Fibroblast of skin of right quadriceps (primary cell): ENCODE data around the gene ZNF254.
"Not testable (repeated sequence)": the region's sequence is repeated elsewhere in the genome, so short reads cannot be mapped to it uniquely, and the experiment has no call there.

Experiments
- DNase-seq: peaks from one replicate; pipeline ENCODE4 v3.0.0-alpha.2; 2013

ZNF254 gene

GRCh38 chr19:24086974-24087595 is at the start of gene ZNF254:
Gene ZNF254 (plus strand): TSS chr19:24087187. CDS start chr19:24087308, 121 bp downstream.
- DNase-seq = peak; percentile 95

- no peak for DNase-seq
Measured at GRCh38 chr19:24040621-24041020, 46.4 kb upstream of the ZNF254 start.

DNA sequence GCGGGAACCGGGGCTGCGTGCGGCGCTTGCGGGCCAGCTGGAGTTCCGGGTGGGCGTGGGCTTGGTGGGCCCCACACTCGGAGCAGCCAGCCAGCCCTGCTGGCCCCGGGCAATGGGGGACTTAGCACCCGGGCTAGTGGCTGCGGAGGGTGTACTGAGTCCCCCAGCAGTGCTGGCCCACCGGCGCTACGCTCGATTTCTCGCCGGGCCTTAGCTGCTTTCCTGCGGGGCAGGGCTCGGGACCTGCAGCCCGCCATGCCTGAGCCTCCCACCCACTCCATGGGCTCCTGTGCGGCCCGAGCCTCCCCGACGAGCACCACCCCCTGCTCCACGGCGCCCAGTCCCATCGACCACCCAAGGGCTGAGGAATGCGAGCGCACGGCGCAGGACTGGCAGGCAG is 45.7 kb upstream of the ZNF254 start:
- DNase-seq = not testable (repeated sequence)

DNA sequence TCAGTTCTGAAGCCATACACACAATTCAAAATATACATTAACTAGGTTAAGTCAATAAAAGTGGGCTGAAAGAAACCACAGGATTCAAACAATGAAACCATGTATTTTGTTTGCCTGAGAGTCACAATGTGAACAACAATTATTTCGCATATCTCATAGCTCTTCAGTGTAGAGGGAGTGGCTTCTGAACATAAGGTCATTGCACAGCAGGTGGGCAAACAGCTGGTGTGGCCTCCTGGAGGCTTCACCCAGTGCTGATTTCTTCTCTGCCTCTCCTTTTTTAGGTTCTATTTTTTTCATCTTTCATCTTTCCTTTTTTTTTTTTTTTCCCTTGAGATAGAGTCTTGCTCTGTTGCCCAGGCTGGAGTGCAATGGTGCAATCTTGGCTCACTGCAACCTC is 40.4 kb upstream of the ZNF254 start:
- no peak for DNase-seq

- DNase-seq = no peak
Measured at GRCh38 chr19:24048261-24048660, 38.7 kb upstream of the ZNF254 start.

DNA sequence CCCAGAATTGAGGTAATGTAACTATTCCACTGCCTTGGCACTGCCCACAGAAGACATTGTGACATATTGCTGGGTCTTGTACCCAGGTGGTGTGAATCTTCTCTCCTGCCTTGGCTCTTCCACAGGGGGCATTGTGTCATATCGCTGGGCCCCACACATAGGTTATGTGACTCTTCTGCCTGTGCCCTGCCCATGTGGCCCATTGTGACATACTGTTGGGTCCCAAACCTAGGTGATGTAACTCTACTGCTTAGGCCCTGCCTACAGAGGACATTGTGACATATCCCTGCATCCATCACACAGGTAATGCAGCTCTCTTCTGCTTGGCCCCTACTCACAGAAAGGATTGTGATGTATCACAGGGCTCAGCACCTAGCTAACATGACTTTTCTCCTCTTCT is 37.5 kb upstream of the ZNF254 start:
- DNase-seq = no peak

DNA sequence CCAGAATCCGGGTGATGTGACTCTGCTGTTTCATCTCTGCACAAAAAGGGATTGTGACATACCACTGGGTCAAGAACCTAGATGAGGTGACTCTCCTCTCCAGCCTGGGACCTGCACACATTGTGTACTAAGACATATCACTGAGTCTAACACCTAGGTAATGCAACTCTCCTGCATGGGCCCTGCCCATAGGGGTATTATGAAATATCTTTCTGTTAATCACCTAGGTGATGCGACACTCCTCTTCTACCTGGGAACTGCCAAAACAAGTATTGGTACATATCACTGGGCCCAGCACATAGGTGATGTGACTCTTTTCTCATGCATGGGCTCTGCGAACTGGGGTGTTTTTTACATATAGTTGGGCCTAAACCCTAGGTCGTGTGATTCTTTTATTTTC is 35.5 kb upstream of the ZNF254 start:
- DNase-seq = no peak

DNA sequence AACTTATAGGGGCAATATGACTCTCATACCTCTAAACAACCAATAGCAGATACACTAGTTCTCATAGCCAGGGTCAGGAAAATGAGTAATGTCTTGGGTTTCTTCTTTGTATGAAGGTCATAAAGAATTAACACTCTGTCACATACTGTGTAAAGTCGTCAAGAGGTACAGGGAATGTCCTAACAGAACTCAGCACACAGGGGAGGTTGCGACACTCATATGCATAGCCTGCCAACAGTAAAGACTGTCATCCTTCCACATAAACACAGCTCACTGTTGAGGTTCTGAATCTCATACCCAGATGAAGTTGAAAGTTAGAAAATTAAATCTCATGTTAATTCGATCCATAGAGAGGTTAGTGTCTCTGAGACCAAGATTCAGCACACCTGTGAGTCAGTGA is 34.2 kb upstream of the ZNF254 start:
- DNase-seq = peak; percentile 8

GRCh38 chr19:24053601-24054000 is 33.4 kb upstream of the ZNF254 start:
- no peak for DNase-seq

GRCh38 chr19:24054044-24054935 is 32.7 kb upstream of the ZNF254 start:
- peak; percentile 82 for DNase-seq

GRCh38 chr19:24055548-24055947 is 31.4 kb upstream of the ZNF254 start:
- no peak for DNase-seq

- DNase-seq = no peak
Measured at GRCh38 chr19:24057144-24057543, 29.8 kb upstream of the ZNF254 start.

DNA sequence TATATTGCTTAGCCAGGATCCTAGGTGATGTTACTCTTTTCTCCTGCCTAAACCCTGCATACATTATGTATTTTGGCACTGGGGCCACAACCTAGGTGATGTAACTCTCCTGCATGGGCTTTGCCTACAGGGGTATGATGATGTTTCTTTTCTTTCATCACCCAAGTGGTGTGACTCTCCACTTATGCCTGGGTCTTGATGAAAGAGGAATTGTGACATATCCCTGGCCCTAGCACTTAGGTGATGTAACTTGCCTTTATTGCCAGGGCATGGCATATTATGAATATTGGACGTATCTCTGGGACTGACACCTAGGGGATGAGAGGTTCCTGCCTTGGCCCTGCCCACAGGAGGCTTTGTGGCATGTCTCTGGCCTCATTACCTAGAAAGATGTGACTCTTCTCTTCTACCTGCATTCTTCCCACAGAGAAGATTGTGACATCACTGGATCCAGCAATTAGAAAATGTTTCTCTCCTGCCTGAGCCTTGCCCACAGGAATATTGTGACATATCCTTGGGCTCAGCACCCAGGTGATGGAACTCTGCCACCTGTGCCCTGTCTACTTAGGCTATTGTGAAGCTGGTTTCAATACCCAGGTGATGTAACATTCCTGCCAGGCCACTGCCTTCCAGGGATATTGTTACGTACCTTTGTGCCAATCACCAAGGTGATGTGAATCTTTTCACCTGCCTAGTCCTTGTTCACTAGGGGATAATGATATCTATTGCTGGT is 27.3 kb upstream of the ZNF254 start:
- no peak for DNase-seq

DNA sequence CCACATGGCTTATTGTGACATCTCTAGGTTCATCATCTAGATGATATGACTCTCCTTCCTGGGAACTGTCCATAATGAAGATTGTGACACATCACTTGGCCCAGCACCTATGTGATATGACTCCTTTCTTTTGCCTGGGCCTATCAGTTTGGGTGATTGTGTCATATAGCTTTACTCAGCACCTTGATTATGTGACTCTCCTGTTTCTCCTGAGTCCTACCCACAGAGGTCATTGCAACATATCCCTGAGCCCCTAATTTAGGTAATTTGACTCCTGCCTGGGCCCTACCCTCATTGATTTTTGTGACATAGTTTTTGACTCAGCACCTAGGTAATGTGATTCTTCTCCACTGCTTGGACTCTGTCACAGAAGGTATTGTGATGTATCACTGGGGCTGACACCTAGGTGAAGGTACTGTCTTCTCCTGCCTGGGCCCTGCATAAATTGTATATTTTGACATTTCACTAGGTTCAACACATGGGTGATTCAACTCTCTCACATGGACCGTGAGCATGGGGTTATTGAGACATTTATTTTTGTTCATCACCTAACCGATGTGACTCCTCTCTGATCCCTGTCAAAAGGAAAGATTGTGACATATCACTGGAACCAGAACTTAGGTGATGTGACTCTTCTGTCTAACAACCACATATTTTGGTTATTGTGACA is 26.2 kb upstream of the ZNF254 start:
- DNase-seq = no peak

- DNase-seq = no peak
Measured at GRCh38 chr19:24062190-24062589, 24.8 kb upstream of the ZNF254 start.

DNA sequence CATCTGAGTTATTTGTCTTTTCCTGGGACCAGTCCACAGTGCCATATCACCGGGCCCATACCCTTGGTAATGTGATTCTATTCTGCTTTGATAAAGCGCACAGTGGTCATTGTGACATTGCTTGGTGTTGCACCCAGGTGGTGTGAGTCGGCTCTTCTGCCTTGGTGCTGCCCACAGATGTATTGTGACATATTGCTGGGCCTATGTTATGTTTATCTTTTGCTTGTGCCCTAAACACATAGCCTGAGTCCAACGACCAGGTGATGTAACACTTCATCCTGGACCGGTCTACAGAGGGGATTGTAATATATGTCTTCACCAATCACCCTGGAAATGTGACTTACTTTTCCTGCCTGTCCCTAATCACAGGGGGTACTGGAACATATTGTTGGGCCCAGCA is 23.7 kb upstream of the ZNF254 start:
- DNase-seq = no peak

DNA sequence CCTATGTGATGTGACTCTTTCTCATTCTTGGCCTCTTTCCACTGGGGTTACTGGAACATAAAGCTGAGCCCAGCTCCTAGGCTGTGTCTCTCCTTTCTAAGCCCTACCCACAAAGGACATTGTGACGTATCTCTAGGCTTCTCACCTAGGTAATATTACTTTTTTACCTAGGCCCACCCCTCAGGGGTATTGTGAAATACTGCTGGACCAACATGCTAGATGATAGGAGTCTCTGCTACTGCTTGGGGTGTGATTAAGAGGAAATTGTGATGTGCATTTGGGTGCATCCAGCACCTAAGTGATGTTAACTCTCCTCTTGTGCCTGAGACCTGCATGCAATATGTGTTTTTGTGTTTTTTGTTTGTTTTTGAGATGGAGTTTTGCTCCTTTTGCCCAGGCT is 22.8 kb upstream of the ZNF254 start:
- no peak for DNase-seq

DNA sequence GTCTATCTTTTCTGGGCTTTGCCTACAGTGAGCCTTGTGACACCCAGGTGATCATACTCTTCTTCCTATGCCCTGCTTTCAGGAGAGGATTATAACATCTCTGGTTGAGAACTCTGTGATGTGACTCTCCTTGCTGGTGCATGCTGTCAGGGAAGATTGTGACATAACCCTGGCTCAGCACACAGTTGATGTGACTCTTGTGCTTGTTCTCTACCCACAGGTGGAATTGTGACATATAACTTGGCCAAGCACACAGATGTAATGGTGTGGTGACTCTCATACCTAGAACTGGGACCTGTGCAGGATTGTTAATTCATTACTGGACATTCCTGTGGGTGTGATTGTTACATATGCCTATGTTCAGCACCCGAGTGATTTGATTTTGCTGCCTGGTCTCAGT is 21.7 kb upstream of the ZNF254 start:
- no peak for DNase-seq

- DNase-seq = no peak
Measured at GRCh38 chr19:24065865-24066604, 21.0 kb upstream of the ZNF254 start.

DNA sequence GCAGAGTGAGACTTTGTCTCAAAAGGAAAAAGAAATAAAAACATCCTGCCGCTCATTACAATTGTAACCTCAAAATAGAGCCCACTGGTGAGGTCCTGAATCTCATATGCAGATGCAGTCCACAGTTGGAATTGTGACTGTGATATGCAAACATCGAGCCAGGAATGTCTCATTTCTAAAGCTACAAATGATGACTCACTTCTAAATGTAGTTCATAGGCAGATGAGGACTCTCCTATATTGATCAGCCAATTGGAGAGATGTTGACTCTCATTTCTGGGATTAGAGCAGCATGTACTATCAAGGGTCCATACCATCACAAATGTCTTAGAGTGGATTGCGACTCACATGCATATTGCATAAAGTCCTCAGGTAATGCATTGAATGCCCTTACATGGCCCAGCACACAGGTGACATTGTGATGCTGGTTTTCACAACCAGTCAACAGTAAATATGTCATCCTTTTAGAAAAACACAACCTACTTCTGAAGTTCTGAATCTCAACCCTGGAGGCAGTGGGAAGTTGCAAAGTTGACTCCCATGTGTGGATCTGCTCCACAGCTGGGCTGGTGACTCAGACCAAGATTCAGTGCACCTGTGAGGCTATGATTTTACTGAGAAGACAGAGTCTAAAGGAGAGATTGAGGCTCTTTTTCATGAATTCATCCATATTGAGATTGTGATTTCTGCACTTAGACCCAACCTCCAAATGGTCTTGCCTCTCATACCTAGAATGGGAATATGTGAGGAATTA is 16.9 kb upstream of the ZNF254 start:
- no peak for DNase-seq

- DNase-seq = no peak
Measured at GRCh38 chr19:24071078-24071477, 15.9 kb upstream of the ZNF254 start.

GRCh38 chr19:24072720-24073119 is 14.3 kb upstream of the ZNF254 start:
- no peak for DNase-seq
